Vagina (tissue), 2 donors: ENCODE results near the gene PCDHGA4. TPM values are rescaled to one million over a fixed set of nuclear protein-coding genes. Genes with fewer than 3 reads are reported as not detected.
"Not testable (repeated sequence)": the region's sequence is repeated elsewhere in the genome, so short reads cannot be mapped to it uniquely, and the experiment has no call there.

Experiments used
- DNase-seq, 2 donors: peaks; one replicate each; pipeline ENCODE4 v3.0.0-alpha.2; 2017; ENCODE audit errors: extremely low spot score in 2 of 2
- H3K27ac ChIP-seq: fragments of 200-600 bp; sonication (generic); one replicate; pipeline ENCODE4 v1.5.1; 2019
- H3K27me3 ChIP-seq: fragments of 200-600 bp; sonication (generic); one replicate; pipeline ENCODE4 v1.5.1; 2019
- H3K36me3 ChIP-seq, 2 donors: fragments of 200-600 bp; sonication (generic); one replicate each; pipeline ENCODE4 v1.5.1; 2017 to 2019
- H3K4me1 ChIP-seq: fragments of 200-600 bp; sonication (generic); one replicate; pipeline ENCODE4 v1.5.1; 2019
- H3K4me3 ChIP-seq, 2 donors: fragments of 200-600 bp; sonication (generic); 1 replicate in 1 of 2; 2 replicates in 1 of 2; pipeline ENCODE4 v1.5.1; 2016 to 2019
- H3K9me3 ChIP-seq: fragments of 200-600 bp; sonication (generic); one replicate; pipeline ENCODE4 v1.5.1; 2019
- CTCF ChIP-seq, 3 experiments: fragments of 450-650 bp in 2 of 3; fragments of 200-600 bp in 1 of 3; sonication (generic) in 1 of 3; IDR thresholded peaks; one replicate each; pipeline ENCODE4 v1.5.1; 2017 to 2019; ENCODE audit warnings: antibody characterized with exemption in 3 of 3, mild to moderate bottlenecking in 2 of 3, moderate library complexity in 2 of 3
- POLR2A ChIP-seq, 2 donors: fragments of 450-650 bp; IDR thresholded peaks; one replicate each; pipeline ENCODE4 v1.6.1; 2017; ENCODE audit warnings: antibody characterized with exemption in 2 of 2, mild to moderate bottlenecking in 2 of 2, moderate library complexity in 2 of 2
- POLR2AphosphoS5 ChIP-seq, 2 donors: sonication (generic); formaldehyde crosslinking; IDR thresholded peaks; one replicate each; pipeline ENCODE4 v1.9.0; 2017; ENCODE audit warnings: antibody characterized with exemption in 2 of 2, mild to moderate bottlenecking in 2 of 2, low read depth in 1 of 2; ENCODE audit not compliant: insufficient read depth in 1 of 2
- intact Hi-C: fragments of 100-400 bp; cut with DNase I; formaldehyde crosslinking; loops from one replicate; pipeline ENCODE4 v1.15.1; 2023
- total RNA-seq: library from RNA; depleted of rRNA; stranded (reverse); fragments of >200 nt; gene quantifications from one replicate; pipeline ENCODE4 v1.2.3, GENCODE V29; 2016

The PCDHGA4 gene
- total RNA-seq, 1 donor from 2014 or later, result 3.9 TPM

GRCh38 chr5:141382469-141383294, 27.9 kb downstream of the PCDHGA4 start, which contains the start of gene PCDHGA7:
PCDHGA7 (plus strand) TSS chr5:141382742; CDS start chr5:141382900, 158 bp downstream.
- H3K36me3 ChIP-seq, result peaks cover 0 to 6% of the 10 kb centered on the region in 2 donors
- DNase-seq, result no peak
- TF ChIP-seq CTCF (IDR thresholded peaks at IDR 0.05) (no peak), POLR2AphosphoS5 (IDR thresholded peaks at IDR 0.05; ENCODE audit: insufficient read depth in 1 of 2, low read depth in 1 of 2) (no peak), POLR2A (IDR thresholded peaks at IDR 0.05) (no peak)

DNA sequence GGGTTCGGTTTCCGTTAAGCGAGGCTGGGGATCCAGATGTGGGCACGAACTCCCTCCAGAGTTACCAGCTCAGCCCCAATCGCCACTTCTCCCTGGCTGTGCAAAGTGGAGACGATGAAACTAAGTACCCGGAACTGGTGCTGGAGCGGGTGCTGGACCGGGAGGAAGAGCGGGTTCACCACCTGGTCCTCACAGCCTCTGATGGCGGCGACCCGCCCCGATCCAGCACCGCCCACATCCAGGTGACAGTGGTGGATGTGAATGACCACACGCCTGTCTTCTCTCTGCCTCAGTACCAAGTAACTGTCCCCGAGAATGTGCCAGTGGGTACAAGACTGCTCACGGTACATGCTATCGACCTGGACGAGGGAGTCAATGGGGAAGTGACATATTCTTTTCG, 28.5 kb downstream of the PCDHGA4 start:
- H3K9me3 ChIP-seq, result peaks cover 60% of the 10 kb centered on the region
- no peak overlapping the region for H3K27ac ChIP-seq
- intact Hi-C loops, result no loop called here
- H3K4me3 ChIP-seq, result no peak overlapping the region
- TF ChIP-seq POLR2AphosphoS5 (IDR thresholded peaks at IDR 0.05; ENCODE audit: insufficient read depth in 1 of 2, low read depth in 1 of 2), result no peak
- no peak for TF ChIP-seq POLR2A (IDR thresholded peaks at IDR 0.05)
- no peak for TF ChIP-seq CTCF (IDR thresholded peaks at IDR 0.05)
- H3K36me3 ChIP-seq, result peaks cover 0 to 6% of the 10 kb centered on the region in 2 donors
- no peaks in the 10 kb centered on the region for H3K4me1 ChIP-seq
- no peaks in the 10 kb centered on the region for H3K27me3 ChIP-seq
- DNase-seq, result no peak

More at GRCh38 chr5:141382469-141383294, 27.9 kb downstream of the PCDHGA4 start, which contains the start of gene PCDHGA7:
- Histone ChIP-seq H3K27ac (no peak within 1 kb of the TSS), H3K4me1 (no peaks in the 10 kb centered on the region), H3K9me3 (peaks cover 64% of the 10 kb centered on the region), H3K4me3 (peak within 1 kb of the TSS in 1 of 2 donors; percentile 19), H3K27me3 (no peaks in the 10 kb centered on the region)
- intact Hi-C loops, result no loop called here

DNA sequence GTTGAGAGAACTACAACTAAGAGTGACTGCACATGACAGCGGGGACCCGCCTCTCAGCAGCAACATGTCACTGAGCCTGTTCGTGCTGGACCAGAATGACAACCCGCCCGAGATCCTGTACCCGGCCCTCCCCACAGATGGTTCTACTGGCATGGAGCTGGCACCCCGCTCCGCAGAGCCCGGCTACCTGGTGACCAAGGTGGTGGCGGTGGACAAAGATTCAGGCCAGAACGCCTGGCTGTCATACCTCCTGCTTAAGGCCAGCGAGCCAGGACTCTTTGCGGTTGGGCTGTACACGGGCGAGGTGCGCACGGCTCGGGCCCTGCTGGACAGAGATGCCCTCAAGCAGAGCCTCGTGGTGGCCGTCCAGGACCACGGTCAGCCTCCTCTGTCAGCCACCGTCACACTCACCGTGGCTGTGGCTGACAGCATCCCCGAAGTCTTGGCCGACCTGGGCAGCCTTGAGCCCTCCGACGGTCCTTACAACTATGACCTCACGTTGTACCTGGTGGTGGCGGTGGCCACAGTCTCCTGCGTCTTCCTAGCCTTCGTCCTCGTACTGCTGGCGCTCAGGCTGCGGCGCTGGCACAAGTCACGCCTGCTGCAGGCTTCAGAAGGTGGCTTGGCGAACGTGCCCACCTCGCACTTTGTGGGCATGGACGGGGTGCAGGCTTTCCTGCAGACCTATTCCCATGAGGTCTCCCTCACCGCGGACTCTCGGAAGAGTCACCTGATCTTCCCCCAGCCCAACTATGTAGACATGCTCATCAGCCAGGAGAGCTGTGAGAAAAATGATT, 29.8 kb downstream of the PCDHGA4 start:
- no peak overlapping the region for H3K27ac ChIP-seq
- peaks cover 61% of the 10 kb centered on the region for H3K9me3 ChIP-seq
- no peaks in the 10 kb centered on the region for H3K4me1 ChIP-seq
- H3K36me3 ChIP-seq, result peaks cover 0 to 6% of the 10 kb centered on the region in 2 donors
- peak overlapping the region in 1 of 2 donors; percentile 10 for H3K4me3 ChIP-seq
- H3K27me3 ChIP-seq, result no peaks in the 10 kb centered on the region
- intact Hi-C loops, result no loop called here
- DNase-seq, result no peak
- no peak for TF ChIP-seq POLR2A (IDR thresholded peaks at IDR 0.05)
- no peak for TF ChIP-seq CTCF (IDR thresholded peaks at IDR 0.05)
- no peak for TF ChIP-seq POLR2AphosphoS5 (IDR thresholded peaks at IDR 0.05; ENCODE audit: insufficient read depth in 1 of 2, low read depth in 1 of 2)

DNA sequence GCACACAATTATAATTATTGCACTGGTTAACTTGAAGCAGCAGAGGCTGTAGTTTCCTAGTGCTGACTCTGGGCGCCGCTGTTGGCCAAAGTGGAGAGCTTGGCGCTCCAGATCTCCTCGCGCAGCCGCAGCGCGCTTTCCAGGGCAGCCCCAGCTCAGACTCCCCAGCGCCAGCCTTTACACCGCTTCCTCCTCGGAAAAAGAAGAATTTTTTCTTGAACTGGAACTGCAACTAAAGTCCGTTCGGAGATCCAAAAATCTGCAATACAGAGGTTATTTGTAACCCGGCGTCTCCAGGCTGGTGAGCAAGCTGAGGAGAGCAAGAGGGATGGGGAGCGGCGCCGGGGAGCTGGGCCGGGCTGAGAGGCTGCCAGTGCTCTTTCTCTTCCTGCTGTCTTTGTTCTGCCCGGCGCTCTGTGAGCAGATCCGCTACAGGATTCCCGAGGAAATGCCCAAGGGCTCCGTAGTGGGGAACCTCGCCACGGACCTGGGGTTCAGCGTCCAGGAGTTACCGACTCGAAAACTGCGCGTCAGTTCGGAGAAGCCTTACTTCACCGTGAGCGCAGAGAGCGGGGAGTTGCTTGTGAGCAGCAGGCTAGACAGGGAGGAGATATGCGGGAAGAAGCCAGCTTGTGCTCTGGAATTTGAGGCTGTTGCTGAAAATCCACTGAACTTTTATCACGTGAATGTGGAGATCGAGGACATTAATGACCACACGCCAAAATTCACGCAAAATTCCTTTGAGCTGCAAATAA, 32.9 kb downstream of the PCDHGA4 start, which contains the start of gene PCDHGB4:
Gene PCDHGB4 (plus strand): TSS at position 142 of the 755 bp plus-strand sequence. CDS start 187 bp downstream, at position 329.
- H3K36me3 ChIP-seq, H3K27me3 ChIP-seq, H3K4me3 ChIP-seq, H3K4me1 ChIP-seq, intact Hi-C loops, DNase-seq, H3K27ac ChIP-seq: not testable (repeated sequence)
- H3K9me3 ChIP-seq, result peaks cover 69% of the 10 kb centered on the region

DNA sequence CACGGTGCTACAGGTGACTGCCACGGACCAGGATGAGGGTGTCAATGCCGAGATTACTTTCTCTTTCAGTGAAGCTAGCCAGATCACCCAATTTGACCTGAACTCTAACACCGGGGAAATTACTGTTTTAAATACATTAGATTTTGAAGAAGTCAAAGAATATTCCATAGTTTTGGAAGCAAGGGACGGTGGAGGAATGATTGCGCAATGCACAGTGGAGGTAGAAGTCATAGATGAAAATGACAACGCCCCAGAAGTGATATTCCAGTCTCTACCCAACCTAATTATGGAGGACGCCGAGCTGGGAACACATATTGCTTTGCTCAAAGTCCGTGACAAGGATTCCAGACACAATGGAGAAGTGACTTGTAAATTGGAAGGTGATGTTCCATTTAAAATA, 33.8 kb downstream of the PCDHGA4 start:
- Histone ChIP-seq H3K36me3 (peaks cover 0 to 9% of the 10 kb centered on the region in 2 donors), H3K27ac (no peak overlapping the region), H3K27me3 (no peaks in the 10 kb centered on the region), H3K4me1 (no peaks in the 10 kb centered on the region), H3K9me3 (peaks cover 69% of the 10 kb centered on the region), H3K4me3 (no peak overlapping the region)
- intact Hi-C loops, result no loop called here
- no peak for DNase-seq
- TF ChIP-seq POLR2AphosphoS5 (IDR thresholded peaks at IDR 0.05; ENCODE audit: insufficient read depth in 1 of 2, low read depth in 1 of 2), result no peak
- TF ChIP-seq POLR2A (IDR thresholded peaks at IDR 0.05), result no peak
- no peak for TF ChIP-seq CTCF (IDR thresholded peaks at IDR 0.05)
